Testis (tissue), 5 donors: ENCODE results near the gene TRMT61B. TPM values are rescaled to one million over a fixed set of nuclear protein-coding genes. Genes with fewer than 3 reads are reported as not detected.
A peak's percentile ranks its signal among the peaks of the same experiment; 100 is the strongest.

Experiments used
- DNase-seq: peaks from one replicate; pipeline ENCODE4 v3.0.0-alpha.2; 2019
- H3K27ac ChIP-seq, 2 donors: fragments of 200-600 bp; sonication (generic); one replicate each; pipeline ENCODE4 v1.5.1; 2019
- H3K27me3 ChIP-seq: fragments of 200-600 bp; sonication (generic); one replicate; pipeline ENCODE4 v1.5.1; 2019
- H3K36me3 ChIP-seq: fragments of 200-600 bp; sonication (generic); one replicate; pipeline ENCODE4 v1.5.1; 2017; ENCODE audit warnings: low read depth; ENCODE audit errors: missing control alignments
- H3K4me1 ChIP-seq: fragments of 200-600 bp; sonication (generic); one replicate; pipeline ENCODE4 v1.5.1; 2019
- H3K4me3 ChIP-seq, 2 donors: fragments of 200-600 bp; sonication (generic); one replicate each; pipeline ENCODE4 v1.5.1; 2017 to 2019
- H3K9me3 ChIP-seq: fragments of 200-600 bp; sonication (generic); one replicate; pipeline ENCODE4 v1.5.1; 2017
- CTCF ChIP-seq, 3 experiments: fragments of 450-650 bp in 2 of 3; fragments of 200-600 bp in 1 of 3; sonication (generic) in 1 of 3; IDR thresholded peaks; one replicate each; pipeline ENCODE4 v1.5.1; 2016 to 2019; ENCODE audit warnings: antibody characterized with exemption in 3 of 3, mild to moderate bottlenecking in 2 of 3, moderate library complexity in 1 of 3
- POLR2A ChIP-seq: fragments of 450-650 bp; IDR thresholded peaks from one replicate; pipeline ENCODE4 v1.6.1; 2017; ENCODE audit warnings: antibody characterized with exemption, mild to moderate bottlenecking, moderate library complexity
- WGBS, 2 donors: methylation state at CpG; one replicate each; pipeline ENCODE4 v1.1.5; 2018; 5-methylcytosine and 5-hydroxymethylcytosine counted together
- intact Hi-C: fragments of 100-400 bp; cut with DNase I; formaldehyde crosslinking; loops from one replicate; pipeline ENCODE4 v1.15.1; 2023; ENCODE audit warnings: low total_unique reads
- long read RNA-seq, 2 donors: transcript quantifications; one replicate each; lab custom pipeline, GENCODE V29; 2026
- polyA plus RNA-seq: library from polyadenylated mRNA; stranded (reverse); fragments of 350-450 nt; fragmentation: Illumina TruSeq; extraction: RNeasy Lipid Tissue Mini Kit (QIAGEN cat#74804); gene quantifications from one replicate; pipeline ENCODE4 v1.2.3, GENCODE V29; 2014; ENCODE audit warnings: low read depth, low replicate concordance; ENCODE audit not compliant: insufficient read depth
- total RNA-seq, 2 donors: library from RNA; depleted of rRNA; stranded (reverse); fragments of >200 nt; gene quantifications; one replicate each; pipeline ENCODE4 v1.2.3, GENCODE V29; 2016

TRMT61B gene
- total RNA-seq (10 to 100 TPM; 11.1 to 13.4 TPM), polyA plus RNA-seq (14.6 TPM)
- long read RNA-seq, donor 1, transcript TRMT61B-201 (7 exons, 1,836 nt) = major isoform, 5 of 5 reads
- long read RNA-seq, donor 1, partial matches to known transcripts = 0 of 5 reads
- long read RNA-seq, donor 1, other reads (novel, unspliced or antisense) = 0 of 5 reads
- long read RNA-seq, donor 2, partial matches to known transcripts = 0 of 3 reads
- long read RNA-seq, donor 2, other reads (novel, unspliced or antisense) = 0 of 3 reads

GRCh38 chr2:28870146-28870891, at the start of gene TRMT61B:
TRMT61B (minus strand) TSS chr2:28870309; CDS start chr2:28870277, 32 bp downstream.
- peak within 1 kb of the TSS; percentile 64 to 77 for H3K4me3 ChIP-seq
- TF ChIP-seq POLR2A (no peak), CTCF (IDR thresholded peaks at IDR 0.05) (peak in 2 of 3 experiments; percentile 16 to 42)
- no peaks in the 10 kb centered on the region for H3K27me3 ChIP-seq
- intact Hi-C loops = no loop called here
- DNase-seq = peak; percentile 97
- H3K36me3 ChIP-seq = no peaks in the 10 kb centered on the region
- H3K27ac ChIP-seq = peak within 1 kb of the TSS; percentile 3 to 43
- WGBS, 2 donors = 0% methylated on average over 17 to 57 of the region's 57 CpGs
- peaks cover 7% of the 10 kb centered on the region for H3K4me1 ChIP-seq
- no peaks in the 10 kb centered on the region for H3K9me3 ChIP-seq

- no peak for DNase-seq
- no peak for TF ChIP-seq CTCF (IDR thresholded peaks at IDR 0.05)
- no peak for TF ChIP-seq POLR2A
- intact Hi-C loops = no loop called here
- Histone ChIP-seq H3K4me3 (no peak overlapping the region), H3K4me1 (no peaks in the 10 kb centered on the region), H3K27me3 (no peaks in the 10 kb centered on the region), H3K9me3 (no peaks in the 10 kb centered on the region), H3K27ac (no peak overlapping the region), H3K36me3 (no peaks in the 10 kb centered on the region)
- WGBS, 2 donors = 85 to 92% methylated on average over 1 of the region's 1 CpG
Measured at GRCh38 chr2:28915939-28916338, 45.8 kb upstream of the TRMT61B start.

GRCh38 chr2:28909655-28910353, 39.7 kb upstream of the TRMT61B start:
- H3K27me3 ChIP-seq = no peaks in the 10 kb centered on the region
- no peaks in the 10 kb centered on the region for H3K4me1 ChIP-seq
- H3K9me3 ChIP-seq = no peaks in the 10 kb centered on the region
- H3K36me3 ChIP-seq = no peaks in the 10 kb centered on the region
- intact Hi-C loops = no loop called here
- no peak overlapping the region for H3K27ac ChIP-seq
- DNase-seq = no peak
- WGBS, 2 donors = 91 to 97% methylated on average over 6 of the region's 6 CpGs
- H3K4me3 ChIP-seq = no peak overlapping the region
- no peak for TF ChIP-seq CTCF (IDR thresholded peaks at IDR 0.05)
- TF ChIP-seq POLR2A = no peak

- 0 to 14% methylated on average over 1 of the region's 1 CpG for WGBS, 2 donors
- H3K4me1 ChIP-seq = no peaks in the 10 kb centered on the region
- H3K27me3 ChIP-seq = no peaks in the 10 kb centered on the region
- no peak overlapping the region for H3K4me3 ChIP-seq
- TF ChIP-seq POLR2A = no peak
- TF ChIP-seq CTCF (IDR thresholded peaks at IDR 0.05) = no peak
- no peak overlapping the region for H3K27ac ChIP-seq
- no peak for DNase-seq
- no peaks in the 10 kb centered on the region for H3K36me3 ChIP-seq
- intact Hi-C loops = no loop called here
- no peaks in the 10 kb centered on the region for H3K9me3 ChIP-seq
Measured at GRCh38 chr2:28908172-28908571, 38.1 kb upstream of the TRMT61B start.
